SK-N-SH treated with all-trans-retinoic acid at 6 μM for 48 hours (cell line): Measurements from ENCODE around the gene INSIG2.

Experiments used
- CREB5 ChIP-seq: fragments of 250-450 bp; sonication (Bioruptor Pico); IDR thresholded peaks from 2 replicates; pipeline ENCODE4 v1.5.1; 2020; ENCODE audit warnings: low read depth, mild to moderate bottlenecking, moderate library complexity
- CSRNP3 ChIP-seq: fragments of 250-450 bp; sonication (Bioruptor Pico); IDR thresholded peaks from 2 replicates; pipeline ENCODE4 v1.5.1; 2021; ENCODE audit warnings: mild to moderate bottlenecking, moderate library complexity
- ESRRG ChIP-seq: fragments of 250-450 bp; sonication (Bioruptor Pico); IDR thresholded peaks from 2 replicates; pipeline ENCODE4 v1.6.1; 2021; ENCODE audit warnings: mild to moderate bottlenecking
- OSR1 ChIP-seq: fragments of 250-450 bp; sonication (Bioruptor Pico); IDR thresholded peaks from 2 replicates; pipeline ENCODE4 v1.8.0; 2022; ENCODE audit warnings: moderate library complexity, mild to moderate bottlenecking, inconsistent platforms
- PATZ1 ChIP-seq: fragments of 250-450 bp; sonication (Bioruptor Pico); IDR thresholded peaks from 2 replicates; pipeline ENCODE4 v1.8.0; 2020; ENCODE audit warnings: mild to moderate bottlenecking, moderate library complexity, borderline replicate concordance
- TOX ChIP-seq: fragments of 250-450 bp; sonication (Bioruptor Pico); IDR thresholded peaks from 2 replicates; pipeline ENCODE4 v1.8.0; 2021; ENCODE audit warnings: mild to moderate bottlenecking, moderate library complexity, borderline replicate concordance
- ZFP3 ChIP-seq: fragments of 250-450 bp; sonication (Bioruptor Pico); IDR thresholded peaks from 2 replicates; pipeline ENCODE4 v1.5.0; 2020; ENCODE audit warnings: mild to moderate bottlenecking, moderate library complexity
- ZFP30 ChIP-seq: fragments of 450-650 bp; formaldehyde crosslinking; IDR thresholded peaks from 2 replicates; pipeline ENCODE4 v1.5.0; 2022; ENCODE audit warnings: mild to moderate bottlenecking, moderate library complexity

GRCh38 chr2:118040891-118041290 is 47.4 kb upstream of the INSIG2 start:
- TF ChIP-seq PATZ1 (CRISPR knock-in tag) (no peak), ZFP3 (no peak), CSRNP3 (CRISPR knock-in tag) (no peak), ZFP30 (CRISPR knock-in tag) (no peak), CREB5 (CRISPR knock-in tag) (no peak), ESRRG (CRISPR knock-in tag) (no peak), OSR1 (CRISPR knock-in tag) (no peak), TOX (CRISPR knock-in tag) (no peak)
